ENCODE data around the gene MNX1. TPM values are rescaled to one million over a fixed set of nuclear protein-coding genes. Genes with fewer than 3 reads are reported as not detected.

Gene MNX1
- total and polyA plus RNA-seq, 9 of the 15 experiments (the other 6 are each of a cell fraction or from before 2014, with no cell fraction given): 0.15 to 8.0 (median 1.4) TPM

- Histone ChIP-seq H4K20me1 (replicated peaks; ENCODE audit: control insufficient read depth, insufficient read depth, low read length) (no peaks in the 10 kb centered on the region), H3K4me3 (no peak overlapping the region), H3K79me2 (ENCODE audit: control insufficient read depth, insufficient read depth, low read length) (no peaks in the 10 kb centered on the region), H3K9me1 (ENCODE audit: control insufficient read depth, insufficient read depth, low read length) (no peaks in the 10 kb centered on the region), H3K9me3 (replicated peaks; ENCODE audit: control insufficient read depth, insufficient read depth, low read depth, low read length) (no peaks in the 10 kb centered on the region), H3K27ac (ENCODE audit: extremely low read depth, low read depth, low read length) (no peak overlapping the region), H2AFZ (ENCODE audit: low read depth, low read length) (no peak overlapping the region), H3K4me1 (replicated peaks in 1 of 2; ENCODE audit: control insufficient read depth in 2 of 2, insufficient read depth in 2 of 2, low read length in 2 of 2) (peaks cover 16 to 40% of the 10 kb centered on the region in 2 experiments), H3K9ac (ENCODE audit: insufficient read depth in 1 of 2, low read depth in 2 of 2, low read length in 2 of 2) (no peak overlapping the region), H3K4me2 (ENCODE audit: insufficient read depth, low read length) (no peak overlapping the region), H3K36me3 (ENCODE audit: control insufficient read depth, insufficient read depth, low read length) (no peaks in the 10 kb centered on the region), H3K27me3 (ENCODE audit: control insufficient read depth in 2 of 2, insufficient read depth in 2 of 2, low read length in 2 of 2) (0 out of 5 replicates have a peak, but pooled peaks cover 0 to 4% of the 10 kb centered on the region in 2 experiments)
- no peak for DNase-seq (ENCODE audit: extremely low read depth in 1 of 4, low spot score in 3 of 4)
- ChIA-PET CTCF (ENCODE audit: low intra/inter-chr PET ratio) (no interaction called here), POLR2A (interaction anchor here (0.7 to 1.5 kb wide), 2 partner anchors 9 to 11 kb away, joined by 3 to 4 read pairs; no protein-coding TSS in a partner anchor)
- TF ChIP-seq ZNF263 (CRISPR knock-in tag; IDR thresholded peaks at IDR 0.05; ENCODE audit: borderline replicate concordance): no peak
- TF ChIP-seq GABPB2 (CRISPR knock-in tag; conservative IDR thresholded peaks at IDR 0.05): no peak
- no peak for TF ChIP-seq BRD9 (IDR thresholded peaks at IDR 0.05; ENCODE audit: low read depth, partially characterized antibody)
- no peak for TF ChIP-seq POLR2G (IDR thresholded peaks at IDR 0.05; ENCODE audit: low read depth, low read length)
- no peak for TF ChIP-seq HES1 (IDR thresholded peaks at IDR 0.05; ENCODE audit: low read depth)
- TF ChIP-seq TGIF2 (CRISPR knock-in tag; IDR thresholded peaks at IDR 0.05): no peak
- TF ChIP-seq TCF7L2 (IDR thresholded peaks at IDR 0.05; ENCODE audit: low read depth, low read length): no peak
- no peak for TF ChIP-seq ZNF436 (CRISPR knock-in tag; IDR thresholded peaks at IDR 0.05)
- in situ Hi-C loops (cut with MboI): no loop called here
- ATAC-seq: no peak
- BruUV-seq (replicated peaks): no TSS peak
- FAIRE-seq: no peak
- 82% methylated on average over 5 of the region's 6 CpGs for WGBS (ENCODE audit: insufficient coverage, low coverage, missing lambda C conversion rate)
- intact Hi-C loops (cut with micrococcal nuclease): no loop called here
Measured at GRCh38 chr7:157003445-157003755, 7.1 kb downstream of the MNX1 start.
